Measurements from ENCODE around the gene LPIN2. TPM values are rescaled to one million over a fixed set of nuclear protein-coding genes. Genes with fewer than 3 reads are reported as not detected.

LPIN2 gene
- total and polyA plus RNA-seq, 2 experiments from 2014 or later, result 29.1 to 62.1 TPM

- 94% methylated on average over 1 of the region's 1 CpG for WGBS (ENCODE audit: low lambda C conversion rate, missing lambda C conversion rate)
- no peak for DNase-seq (ENCODE audit: low spot score)
- Histone ChIP-seq H3K4me3 (no peak overlapping the region), H3K27me3 (no peaks in the 10 kb centered on the region), H3K79me2 (peaks cover 100% of the 10 kb centered on the region), H3K4me1 (ENCODE audit: insufficient read depth) (peaks cover 51% of the 10 kb centered on the region), H3K36me3 (replicated peaks; ENCODE audit: insufficient read depth, low read depth) (no peaks in the 10 kb centered on the region), H3K4me2 (no peak overlapping the region), H3K9me3 (ENCODE audit: low read depth) (no peaks in the 10 kb centered on the region), H4K20me1 (ENCODE audit: insufficient read depth, poor library complexity, severe bottlenecking) (peaks cover 12% of the 10 kb centered on the region), H3K9me2 (replicated peaks; ENCODE audit: insufficient read depth) (no peaks in the 10 kb centered on the region), H2AFZ (no peak overlapping the region), H3K27ac (peak overlapping the region; percentile 20)
- no peak for TF ChIP-seq EZH2phosphoT487 (IDR thresholded peaks at IDR 0.05; ENCODE audit: low read depth, severe bottlenecking, unreplicated experiment)
Measured at GRCh38 chr18:2968606-2969005, 44.3 kb downstream of the LPIN2 start.

GRCh38 chr18:2967820-2968219 lies 45.1 kb downstream of the LPIN2 start:
- no peaks in the 10 kb centered on the region for H3K9me3 ChIP-seq (ENCODE audit: low read depth)
- H3K79me2 ChIP-seq, result peaks cover 100% of the 10 kb centered on the region
- WGBS (ENCODE audit: low lambda C conversion rate, missing lambda C conversion rate), result 79% methylated on average over 8 of the region's 8 CpGs
- peaks cover 51% of the 10 kb centered on the region for H3K4me1 ChIP-seq (ENCODE audit: insufficient read depth)
- H3K4me2 ChIP-seq, result no peak overlapping the region
- no peaks in the 10 kb centered on the region for H3K27me3 ChIP-seq
- no peak overlapping the region for H2AFZ ChIP-seq
- TF ChIP-seq EZH2phosphoT487 (IDR thresholded peaks at IDR 0.05; ENCODE audit: low read depth, severe bottlenecking, unreplicated experiment), result no peak
- no peak for TF ChIP-seq EZH2 (IDR thresholded peaks at IDR 0.05; ENCODE audit: borderline replicate concordance)
- TF ChIP-seq CTCF (IDR thresholded peaks at IDR 0.05; ENCODE audit: poor library complexity), result no peak
- H4K20me1 ChIP-seq (ENCODE audit: insufficient read depth, poor library complexity, severe bottlenecking), result peaks cover 19% of the 10 kb centered on the region
- no peak for DNase-seq (ENCODE audit: low spot score)
- no peak overlapping the region for H3K4me3 ChIP-seq
- H3K9me2 ChIP-seq (replicated peaks; ENCODE audit: insufficient read depth), result no peaks in the 10 kb centered on the region
- H3K27ac ChIP-seq, result no peak overlapping the region
- no peaks in the 10 kb centered on the region for H3K36me3 ChIP-seq (replicated peaks; ENCODE audit: insufficient read depth, low read depth)

GRCh38 chr18:2967357-2967756 lies 45.6 kb downstream of the LPIN2 start:
- Histone ChIP-seq H3K4me1 (ENCODE audit: insufficient read depth) (peaks cover 46% of the 10 kb centered on the region), H3K9me2 (replicated peaks; ENCODE audit: insufficient read depth) (no peaks in the 10 kb centered on the region), H3K9me3 (ENCODE audit: low read depth) (no peaks in the 10 kb centered on the region), H3K27ac (peak overlapping the region; percentile 27), H2AFZ (no peak overlapping the region), H3K4me2 (no peak overlapping the region), H3K27me3 (no peaks in the 10 kb centered on the region), H3K79me2 (peaks cover 100% of the 10 kb centered on the region), H4K20me1 (ENCODE audit: insufficient read depth, poor library complexity, severe bottlenecking) (peaks cover 19% of the 10 kb centered on the region), H3K36me3 (replicated peaks; ENCODE audit: insufficient read depth, low read depth) (no peaks in the 10 kb centered on the region), H3K4me3 (no peak overlapping the region)
- TF ChIP-seq EZH2 (IDR thresholded peaks at IDR 0.05; ENCODE audit: borderline replicate concordance) (no peak), EZH2phosphoT487 (IDR thresholded peaks at IDR 0.05; ENCODE audit: low read depth, severe bottlenecking, unreplicated experiment) (no peak), CTCF (IDR thresholded peaks at IDR 0.05; ENCODE audit: poor library complexity) (no peak)
- 98% methylated on average over 11 of the region's 11 CpGs for WGBS (ENCODE audit: low lambda C conversion rate, missing lambda C conversion rate)
- DNase-seq (ENCODE audit: low spot score), result no peak

- Histone ChIP-seq H4K20me1 (ENCODE audit: insufficient read depth, poor library complexity, severe bottlenecking) (peaks cover 25% of the 10 kb centered on the region), H3K4me2 (no peak overlapping the region), H3K27ac (peak overlapping the region; percentile 27), H3K9me3 (ENCODE audit: low read depth) (no peaks in the 10 kb centered on the region), H3K79me2 (peaks cover 100% of the 10 kb centered on the region), H3K4me3 (no peak overlapping the region), H3K27me3 (no peaks in the 10 kb centered on the region), H3K9me2 (replicated peaks; ENCODE audit: insufficient read depth) (no peaks in the 10 kb centered on the region), H2AFZ (no peak overlapping the region), H3K4me1 (ENCODE audit: insufficient read depth) (peaks cover 52% of the 10 kb centered on the region), H3K36me3 (replicated peaks; ENCODE audit: insufficient read depth, low read depth) (no peaks in the 10 kb centered on the region)
- no peak for DNase-seq (ENCODE audit: low spot score)
- WGBS (ENCODE audit: low lambda C conversion rate, missing lambda C conversion rate), result 84% methylated on average over 4 of the region's 4 CpGs
- TF ChIP-seq CTCF (IDR thresholded peaks at IDR 0.05; ENCODE audit: poor library complexity), result no peak
- no peak for TF ChIP-seq EZH2 (IDR thresholded peaks at IDR 0.05; ENCODE audit: borderline replicate concordance)
- TF ChIP-seq EZH2phosphoT487 (IDR thresholded peaks at IDR 0.05; ENCODE audit: low read depth, severe bottlenecking, unreplicated experiment), result no peak
Measured at GRCh38 chr18:2966560-2966959, 46.4 kb downstream of the LPIN2 start.
